Breast epithelium (tissue), 4 donors: ENCODE data around the gene TLR7. TPM values are rescaled to one million over a fixed set of nuclear protein-coding genes. Genes with fewer than 3 reads are reported as not detected.

ENCODE experiments used
- DNase-seq, 2 donors: peaks; one replicate each; pipeline ENCODE4 v3.0.0-alpha.2; 2019; ENCODE audit warnings: low spot score in 2 of 2
- H3K27ac ChIP-seq, 2 donors: fragments of 200-600 bp; sonication (generic) in 1 of 2; one replicate each; pipeline ENCODE4 v1.5.1; 2016 to 2019; ENCODE audit warnings: mild to moderate bottlenecking in 1 of 2
- H3K27me3 ChIP-seq, 2 donors: fragments of 200-600 bp; sonication (generic) in 1 of 2; one replicate each; pipeline versions ENCODE4 v1.5.1 to v1.6.0; 2017 to 2019; ENCODE audit warnings: control low read depth in 1 of 2, mild to moderate bottlenecking in 1 of 2
- H3K36me3 ChIP-seq: fragments of 200-600 bp; one replicate; pipeline ENCODE4 v1.5.1; 2019
- H3K4me1 ChIP-seq, 2 donors: fragments of 200-600 bp; sonication (generic); one replicate each; pipeline ENCODE4 v1.5.1; 2016 to 2019; ENCODE audit warnings: control low read depth in 1 of 2
- H3K4me3 ChIP-seq, 3 donors: fragments of 200-600 bp; sonication (generic); 1 replicate in 2 of 3; 2 replicates in 1 of 3; pipeline ENCODE4 v1.5.1; 2016 to 2019; ENCODE audit warnings: mild to moderate bottlenecking in 3 of 3, moderate library complexity in 2 of 3
- H3K9me3 ChIP-seq, 2 donors: fragments of 200-600 bp; sonication (generic) in 1 of 2; one replicate each; pipeline ENCODE4 v1.5.1; 2016 to 2019; ENCODE audit warnings: control low read depth in 1 of 2
- POLR2A ChIP-seq: fragments of 450-650 bp; IDR thresholded peaks from one replicate; pipeline ENCODE4 v1.6.1; 2016; ENCODE audit warnings: antibody characterized with exemption, mild to moderate bottlenecking, moderate library complexity
- POLR2AphosphoS5 ChIP-seq, 3 donors: sonication (generic); formaldehyde crosslinking; IDR thresholded peaks; one replicate each; pipeline ENCODE4 v1.6.1; 2017; ENCODE audit warnings: antibody characterized with exemption in 3 of 3
- intact Hi-C: fragments of 100-400 bp; cut with DNase I; formaldehyde crosslinking; loops from one replicate; pipeline ENCODE4 v1.15.1; 2023; ENCODE audit warnings: low total_unique reads
- total RNA-seq, 3 donors: library from RNA; depleted of rRNA; stranded (reverse); fragments of >200 nt; gene quantifications; one replicate each; pipeline ENCODE4 v1.1.0, GENCODE V29; 2016
- TF ChIP-seq, protein P1 (sequence below), 3 donors: fragments of 450-650 bp; IDR thresholded peaks; one replicate each; pipeline ENCODE4 v1.5.1; 2016 to 2017; ENCODE audit warnings: antibody characterized with exemption in 3 of 3, mild to moderate bottlenecking in 3 of 3, moderate library complexity in 3 of 3

The TLR7 gene
- total RNA-seq, 3 donors from 2014 or later = 0.98 to 2.3 (median 1.3) TPM

DNA sequence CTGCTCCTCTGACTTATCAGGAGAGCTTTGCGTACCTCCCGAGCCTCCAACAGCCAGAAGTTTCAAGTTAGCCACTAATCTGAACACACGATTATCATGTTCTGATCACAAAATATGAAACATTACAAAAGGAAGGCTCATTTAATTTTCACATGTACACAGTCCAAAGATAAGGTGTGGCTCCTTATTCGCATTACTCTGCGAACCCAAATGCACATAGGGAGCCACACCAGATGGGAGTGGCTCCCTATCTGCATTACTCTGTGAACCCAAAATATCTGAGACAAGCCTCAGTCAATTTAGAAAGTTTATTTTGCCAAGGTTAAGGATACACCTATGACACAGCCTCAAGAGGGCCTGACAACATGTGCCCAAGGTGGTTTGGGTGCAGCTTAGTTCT lies 68.0 kb downstream of the TLR7 start:
- intact Hi-C loops = no loop called here
- DNase-seq = no peak

DNA sequence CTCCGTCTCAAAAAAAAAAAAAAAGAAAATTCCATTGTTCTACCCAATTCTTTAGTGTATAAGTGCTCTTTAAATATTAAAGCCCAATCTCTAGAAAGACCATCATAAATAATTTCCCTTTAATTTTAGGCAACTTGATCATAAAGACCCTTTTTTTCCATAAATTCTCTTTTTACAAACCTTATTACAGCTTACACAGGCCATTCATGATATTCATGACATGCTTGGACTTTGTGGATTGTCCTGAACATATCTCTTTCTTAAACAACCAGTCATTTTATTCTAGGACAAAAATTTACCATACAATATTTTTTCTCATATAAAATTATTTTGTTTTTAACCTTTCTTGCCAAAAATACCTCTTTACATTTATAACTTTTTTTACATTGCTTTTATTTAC lies 70.1 kb downstream of the TLR7 start:
- no peak for TF ChIP-seq POLR2AphosphoS5 (IDR thresholded peaks at IDR 0.05)
- TF ChIP-seq, protein P1, sequence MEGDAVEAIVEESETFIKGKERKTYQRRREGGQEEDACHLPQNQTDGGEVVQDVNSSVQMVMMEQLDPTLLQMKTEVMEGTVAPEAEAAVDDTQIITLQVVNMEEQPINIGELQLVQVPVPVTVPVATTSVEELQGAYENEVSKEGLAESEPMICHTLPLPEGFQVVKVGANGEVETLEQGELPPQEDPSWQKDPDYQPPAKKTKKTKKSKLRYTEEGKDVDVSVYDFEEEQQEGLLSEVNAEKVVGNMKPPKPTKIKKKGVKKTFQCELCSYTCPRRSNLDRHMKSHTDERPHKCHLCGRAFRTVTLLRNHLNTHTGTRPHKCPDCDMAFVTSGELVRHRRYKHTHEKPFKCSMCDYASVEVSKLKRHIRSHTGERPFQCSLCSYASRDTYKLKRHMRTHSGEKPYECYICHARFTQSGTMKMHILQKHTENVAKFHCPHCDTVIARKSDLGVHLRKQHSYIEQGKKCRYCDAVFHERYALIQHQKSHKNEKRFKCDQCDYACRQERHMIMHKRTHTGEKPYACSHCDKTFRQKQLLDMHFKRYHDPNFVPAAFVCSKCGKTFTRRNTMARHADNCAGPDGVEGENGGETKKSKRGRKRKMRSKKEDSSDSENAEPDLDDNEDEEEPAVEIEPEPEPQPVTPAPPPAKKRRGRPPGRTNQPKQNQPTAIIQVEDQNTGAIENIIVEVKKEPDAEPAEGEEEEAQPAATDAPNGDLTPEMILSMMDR (IDR thresholded peaks at IDR 0.05) = no peak
- TF ChIP-seq POLR2A = no peak
- no peaks in the 10 kb centered on the region for H3K27me3 ChIP-seq
- H3K27ac ChIP-seq = no peak overlapping the region
- H3K4me3 ChIP-seq = no peak overlapping the region
- no peaks in the 10 kb centered on the region for H3K4me1 ChIP-seq
- no peak for DNase-seq
- intact Hi-C loops = no loop called here
- no peaks in the 10 kb centered on the region for H3K9me3 ChIP-seq
- H3K36me3 ChIP-seq = no peaks in the 10 kb centered on the region

More for the DNA sequence above, 68.0 kb downstream of the TLR7 start:
- Histone ChIP-seq H3K27ac (no peak overlapping the region), H3K36me3 (no peaks in the 10 kb centered on the region), H3K4me1 (no peaks in the 10 kb centered on the region), H3K4me3 (no peak overlapping the region), H3K9me3 (no peaks in the 10 kb centered on the region), H3K27me3 (peaks cover 0 to 11% of the 10 kb centered on the region in 2 donors)
- no peak for TF ChIP-seq POLR2A
- TF ChIP-seq, protein P1 (IDR thresholded peaks at IDR 0.05) = no peak
- TF ChIP-seq POLR2AphosphoS5 (IDR thresholded peaks at IDR 0.05) = no peak

Other genes starting within 250 kb of the TLR7 start
- gene PRPS2, start 75.7 kb upstream of the TLR7 start, total RNA-seq = 10 to 100 TPM; 25.0 to 54.4 (median 25.9) TPM
- gene TLR8, start 39.5 kb downstream of the TLR7 start, total RNA-seq = 1 to 10 TPM in 2 of 3 donors, under 1 TPM in 1; 0.66 to 6.6 (median 1.0) TPM
- gene TMSB4X, start 108.0 kb downstream of the TLR7 start, total RNA-seq = 1,000 to 10,000 TPM; 1,496 to 5,389 (median 3,453) TPM
- gene FAM9C, start 177.5 kb downstream of the TLR7 start, total RNA-seq = not detected